Measurements from ENCODE around the gene NSFL1C.

The NSFL1C gene

DNA sequence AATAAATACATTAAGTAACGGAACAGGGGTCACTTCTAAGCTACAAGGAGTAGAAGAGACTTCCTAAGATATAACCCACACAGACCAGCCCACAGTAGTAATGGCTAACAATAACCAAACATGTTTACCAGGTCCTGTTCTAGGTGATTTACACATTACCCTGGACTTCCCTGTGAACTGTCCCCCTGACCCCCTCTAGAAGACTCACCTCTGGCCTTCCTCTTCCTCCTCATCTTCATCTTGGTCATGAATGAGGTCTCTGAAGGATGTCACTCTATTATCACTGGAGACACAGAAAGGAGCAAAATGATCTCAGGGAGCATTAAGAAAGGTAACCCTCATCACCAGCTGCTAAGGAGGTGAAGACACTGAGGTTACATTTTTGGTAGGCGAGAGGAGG is 8.7 kb downstream of the NSFL1C start:
- DNase-seq = no peak

GRCh38 chr20:1456300-1456699 is 10.3 kb downstream of the NSFL1C start:
- DNase-seq = peak; percentile 21

DNA sequence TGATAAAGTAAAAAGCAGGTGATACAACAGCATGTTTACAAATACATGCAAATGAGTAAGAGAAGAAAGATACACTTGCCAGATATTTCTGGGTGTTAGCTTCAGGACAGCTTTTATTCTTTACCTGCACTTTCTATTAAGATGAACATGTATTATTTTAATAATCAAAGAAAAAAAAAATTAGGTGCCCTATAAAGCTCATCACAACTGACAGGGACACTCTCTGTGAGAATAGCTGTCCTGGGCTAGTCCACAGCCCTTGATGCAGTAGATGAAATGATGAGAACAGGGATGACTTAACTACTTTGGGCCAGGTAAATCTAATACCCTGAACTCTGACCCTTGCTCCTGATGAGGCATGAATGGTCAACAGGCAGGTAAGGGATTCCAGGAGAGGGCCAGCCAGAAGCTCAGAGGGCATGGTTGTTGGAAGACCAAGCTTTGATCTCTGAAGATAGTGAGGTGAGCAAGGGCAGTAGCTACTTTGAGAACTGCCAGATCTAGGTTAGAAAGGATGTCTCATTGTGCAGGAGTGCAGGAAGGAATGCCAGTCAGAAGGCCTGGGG is 15.6 kb downstream of the NSFL1C start:
- no peak for DNase-seq

- no peak for DNase-seq
Measured at GRCh38 chr20:1449370-1449769, 17.3 kb downstream of the NSFL1C start.

GRCh38 chr20:1448081-1448620 is 18.5 kb downstream of the NSFL1C start:
- DNase-seq = no peak

- DNase-seq = no peak
Measured at GRCh38 chr20:1446536-1446935, 20.1 kb downstream of the NSFL1C start.

GRCh38 chr20:1443085-1443484 is 23.6 kb downstream of the NSFL1C start:
- no peak for DNase-seq

GRCh38 chr20:1442304-1442703 is 24.3 kb downstream of the NSFL1C start:
- no peak for DNase-seq

- DNase-seq = no peak
Measured at GRCh38 chr20:1441133-1441532, 25.5 kb downstream of the NSFL1C start.

GRCh38 chr20:1440024-1440423 is 26.6 kb downstream of the NSFL1C start:
- peak; percentile 21 for DNase-seq

DNA sequence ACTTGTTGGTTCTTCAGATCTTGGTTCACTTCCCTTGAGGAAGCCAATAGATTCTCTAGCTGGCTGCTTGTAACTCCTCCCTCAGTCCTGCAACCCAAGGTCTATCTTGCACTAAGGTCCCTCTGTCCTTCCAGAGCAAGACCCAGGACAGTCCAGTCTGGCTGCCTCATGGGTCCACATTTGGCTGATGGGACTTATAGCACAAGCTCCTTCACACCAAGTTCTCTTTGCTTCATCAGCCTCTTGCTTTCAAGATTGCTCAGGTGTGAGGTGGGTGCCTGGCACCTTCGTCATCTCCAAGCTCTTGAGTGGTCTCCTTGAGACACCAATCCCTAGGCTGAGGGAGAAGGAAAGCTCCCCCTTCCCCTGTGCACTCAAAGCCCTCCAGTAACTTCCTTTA is 28.3 kb downstream of the NSFL1C start:
- no peak for DNase-seq

- DNase-seq = peak; percentile 65
Measured at GRCh38 chr20:1437235-1437904, 29.3 kb downstream of the NSFL1C start.

GRCh38 chr20:1436263-1436662 is 30.4 kb downstream of the NSFL1C start:
- DNase-seq = no peak

GRCh38 chr20:1435337-1435699 is 31.3 kb downstream of the NSFL1C start:
- no peak for DNase-seq

- DNase-seq = peak; percentile 63
Measured at GRCh38 chr20:1434571-1435336, 31.9 kb downstream of the NSFL1C start.

GRCh38 chr20:1431158-1431557 is 35.5 kb downstream of the NSFL1C start:
- DNase-seq = no peak

DNA sequence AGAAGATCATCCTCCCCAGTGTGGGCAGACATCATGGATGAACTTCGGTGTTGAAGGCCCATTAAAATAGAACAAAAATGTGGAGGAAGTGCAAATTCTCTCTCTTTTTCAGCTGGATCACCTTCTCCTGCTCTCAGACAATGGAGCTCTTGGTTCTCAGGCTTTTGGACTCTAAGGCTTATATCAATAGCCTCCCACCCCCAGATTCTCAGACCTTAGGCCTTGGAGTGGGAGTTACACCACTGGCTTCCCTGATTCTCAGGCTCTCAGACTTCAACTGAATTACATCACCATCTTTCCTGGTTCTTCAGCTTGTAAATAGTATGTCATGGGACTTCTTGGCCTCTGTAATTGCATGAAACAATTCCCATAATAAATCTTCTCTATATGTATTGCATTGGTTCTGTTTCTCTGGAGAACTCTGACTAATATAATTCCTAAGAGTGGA is 36.6 kb downstream of the NSFL1C start:
- peak; percentile 36 for DNase-seq

DNA sequence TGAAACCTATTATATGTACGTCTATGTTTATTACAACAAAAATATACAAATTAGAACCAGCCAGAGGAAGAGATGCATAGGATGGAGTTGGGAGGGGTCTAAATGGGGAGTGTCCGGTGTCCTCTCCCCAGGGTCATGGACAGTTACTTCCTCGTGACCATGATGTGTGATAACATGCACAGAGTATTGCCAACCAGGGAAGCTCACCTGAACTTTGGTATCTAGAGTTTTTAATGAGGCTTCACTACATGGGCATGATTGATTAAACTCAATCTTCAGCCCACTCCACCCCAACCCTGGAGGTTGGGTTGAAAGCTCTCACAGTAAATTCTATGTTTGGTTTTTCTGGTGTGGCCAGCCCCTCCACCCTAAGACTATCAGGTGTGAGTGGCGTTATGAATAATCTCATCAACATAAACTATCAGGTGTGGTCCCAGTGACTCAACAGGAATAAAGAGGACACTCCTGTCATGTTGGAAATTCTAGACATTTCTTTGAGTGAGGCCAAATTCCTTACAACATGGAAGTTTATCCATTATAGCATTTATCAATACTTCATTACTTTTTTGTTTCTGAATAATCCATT is 37.4 kb downstream of the NSFL1C start:
- no peak for DNase-seq

DNA sequence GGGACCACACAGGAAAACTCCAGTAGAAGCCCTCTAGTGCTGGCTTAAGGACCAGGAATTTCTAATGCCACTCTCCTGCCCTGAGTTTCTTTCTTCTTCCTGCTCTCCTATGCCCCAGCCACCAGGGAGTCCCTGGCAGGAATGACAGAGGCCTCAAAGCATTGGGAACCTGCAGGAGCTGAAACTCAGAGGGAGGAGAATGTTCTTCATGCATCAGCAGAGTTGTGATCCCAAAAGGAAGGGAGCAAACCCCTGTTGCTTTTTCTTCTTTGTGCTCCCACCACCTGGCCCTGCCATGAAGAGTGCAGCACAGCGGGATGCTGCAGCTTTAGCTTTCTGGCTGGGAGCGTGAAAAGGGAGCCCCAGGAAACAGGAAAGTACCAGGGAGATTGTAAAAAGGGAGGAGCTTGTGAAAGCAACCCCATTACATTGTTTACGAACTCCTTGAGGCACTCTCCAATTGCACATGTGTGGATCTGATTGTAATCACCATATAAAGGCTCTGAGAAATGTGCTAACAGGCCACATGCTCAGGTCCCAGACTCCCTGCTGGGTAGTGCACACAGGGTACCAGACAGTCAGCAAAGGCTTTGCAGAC is 39.1 kb downstream of the NSFL1C start:
- no peak for DNase-seq

GRCh38 chr20:1426231-1426849 is 40.3 kb downstream of the NSFL1C start:
- DNase-seq = no peak

GRCh38 chr20:1424336-1424735 is 42.3 kb downstream of the NSFL1C start:
- DNase-seq = no peak

- peak; percentile 56 for DNase-seq
Measured at GRCh38 chr20:1423625-1424106, 43.0 kb downstream of the NSFL1C start.

DNA sequence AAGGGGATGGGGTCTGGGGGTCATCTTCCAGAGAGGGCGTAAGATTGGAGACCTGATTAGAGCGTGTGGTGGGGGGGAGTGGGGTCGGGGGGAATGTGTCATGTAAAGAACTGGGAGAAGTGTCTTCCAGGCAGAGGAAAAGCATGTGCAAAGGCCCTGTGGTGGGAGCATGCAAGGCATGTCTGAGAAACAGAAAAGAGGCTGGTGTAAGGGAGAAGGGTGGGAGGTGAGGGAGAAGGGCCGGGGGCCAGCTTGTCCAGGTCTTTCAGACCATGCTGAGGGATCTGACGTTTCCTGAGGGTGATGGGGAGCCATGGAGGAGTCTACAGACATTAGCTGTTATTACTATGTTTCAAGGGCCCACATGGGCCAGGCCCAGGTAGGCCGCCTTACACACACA is 43.4 kb downstream of the NSFL1C start:
- no peak for DNase-seq
